Pancreas (tissue), 10 donors: ENCODE results near the gene RHOXF2. TPM values are rescaled to one million over a fixed set of nuclear protein-coding genes. Genes with fewer than 3 reads are reported as not detected.
A peak's percentile ranks its signal among the peaks of the same experiment; 100 is the strongest.

ENCODE experiments used
- ATAC-seq, 4 donors: fragments of 200-7000 bp; cut with Tn5 transposase; one replicate each; pipeline versions ENCODE4 v1.8.0 to v1.9.1; 2020; ENCODE audit warnings: mild to moderate bottlenecking in 4 of 4, moderate library complexity in 4 of 4
- DNase-seq, 6 donors: peaks; one replicate each; pipeline ENCODE4 v3.0.0-alpha.2; 2020
- FAIRE-seq: peaks from 2 replicates; lab custom pipeline; 2012; peaks lifted over from hg19 to GRCh38; lab: Jason Lieb, UNC
- H3K27ac ChIP-seq, 4 donors: fragments of 200-600 bp; sonication (generic); 1 replicate in 3 of 4; 2 replicates in 1 of 4; pipeline versions ENCODE4 v1.5.0 to v1.8.0; 2020
- H3K27me3 ChIP-seq, 4 donors: fragments of 200-600 bp; one replicate each; pipeline ENCODE4 v1.8.0; 2021
- H3K36me3 ChIP-seq, 3 donors: fragments of 200-600 bp; sonication (generic) in 1 of 3; one replicate each; pipeline versions ENCODE4 v1.5.0 to v1.8.0; 2020 to 2021
- H3K4me1 ChIP-seq, 3 donors: fragments of 200-600 bp; one replicate each; pipeline ENCODE4 v1.8.0; 2021
- H3K4me3 ChIP-seq, 4 donors: fragments of 200-600 bp; sonication (generic) in 2 of 4; one replicate each; pipeline versions ENCODE4 v1.5.0 to v1.8.0; 2020 to 2021
- H3K9me3 ChIP-seq, 4 donors: fragments of 200-600 bp; one replicate each; pipeline ENCODE4 v1.8.0; 2021
- CTCF ChIP-seq, 4 donors: fragments of 200-600 bp; sonication (generic) in 3 of 4; IDR thresholded peaks; one replicate each; pipeline versions ENCODE4 v1.5.0 to v1.8.0; 2021; ENCODE audit warnings: antibody characterized with exemption in 4 of 4
- WGBS, 2 donors: extraction: QIAGEN DNeasy Blood & Tissue Kit; methylation state at CpG; one replicate each; pipeline ENCODE4 v1.1.7; 2013; 5-methylcytosine and 5-hydroxymethylcytosine counted together
- intact Hi-C, 3 donors: fragments of 100-400 bp; cut with DNase I; formaldehyde crosslinking; loops; one replicate each; pipeline versions ENCODE4 v1.11.1 to v1.14.2; 2022
- polyA plus RNA-seq, 2 donors: library from polyadenylated mRNA; stranded (reverse); fragments of 200-250 nt; gene quantifications; one replicate each; pipeline ENCODE4 v1.2.3, GENCODE V29; 2013
- total RNA-seq, 6 donors: library from RNA; stranded (reverse); fragmentation: NEBNext Ultra II Directional in 4 of 6; extraction: Animal tissue kit (Norgen Biotek cat#: 25700) in 4 of 6; gene quantifications; one replicate each; pipeline versions ENCODE4 v1.2.1 to v1.2.4, GENCODE V29; 2021 to 2023
- donor health status: healthy with polysubstance abuse.
- donor health status: DM: no; HTN: no; CAD: no; lungs with moderate emphysema.
- donor health status: DM: no; HTN: no; CAD: no.
- donor health status: control.
- donor health status: control.
- donor health status: Bipolar disorder and iron deficiency.
- donor health status: DM: yes; HTN: yes; CAD: no.
- donor health status: DM: no; HTN: no; CAD: no.
- donor health status: DM: no; HTN: no; CAD: no.
- donor health status: DM: yes; HTN: yes; CAD: no.

RHOXF2 gene
- total and polyA plus RNA-seq, 8 donors = 0.19 TPM; not detected in 7

GRCh38 chrX:120207009-120207605 lies 48.7 kb downstream of the RHOXF2 start:
- intact Hi-C loops = no loop called here
- H3K36me3 ChIP-seq = no peaks in the 10 kb centered on the region
- WGBS, 2 donors = 74 to 90% methylated on average over 8 of the region's 8 CpGs
- no peak overlapping the region for H3K4me3 ChIP-seq
- H3K9me3 ChIP-seq = no peaks in the 10 kb centered on the region
- no peaks in the 10 kb centered on the region for H3K27me3 ChIP-seq
- H3K27ac ChIP-seq = no peak overlapping the region
- no peak for FAIRE-seq
- H3K4me1 ChIP-seq = no peaks in the 10 kb centered on the region
- DNase-seq = no peak
- ATAC-seq = no peak
- no peak for TF ChIP-seq CTCF (IDR thresholded peaks at IDR 0.05)

- ATAC-seq (peak; percentile 40 to 85 (median 84)), DNase-seq (peak in 4 of 6 donors; percentile 11 to 65 (median 42)), FAIRE-seq (peak; percentile 79)
- TF ChIP-seq CTCF (IDR thresholded peaks at IDR 0.05) = peak; percentile 65 to 79 (median 74)
- Histone ChIP-seq H3K36me3 (no peaks in the 10 kb centered on the region), H3K9me3 (no peaks in the 10 kb centered on the region), H3K4me1 (no peaks in the 10 kb centered on the region), H3K27me3 (peaks cover 0 to 9% (median 0%) of the 10 kb centered on the region in 4 donors), H3K27ac (no peak overlapping the region), H3K4me3 (no peak overlapping the region)
- intact Hi-C loops = loop anchor here in 2 of 3 donors (10.0 kb wide), 2 partner anchors 109 to 119 kb away; no protein-coding TSS in a partner anchor
- 18 to 24% methylated on average over 8 of the region's 8 CpGs for WGBS, 2 donors
These were observed 55.2 kb downstream of the RHOXF2 start for GRCh38 chrX:120213438-120214265.

Other genes with a start within 250 kb of the RHOXF2 start
- 1 to 10 TPM; 2.0 to 4.0 (median 3.3) TPM for gene NKAP, start 214.9 kb upstream of the RHOXF2 start, total RNA-seq
- gene NKAP, start 214.9 kb upstream of the RHOXF2 start, polyA plus RNA-seq = 1 to 10 TPM; 2.5 to 5.5 TPM
- gene RHOXF2B, start 80.9 kb upstream of the RHOXF2 start, total RNA-seq = not detected
- gene RHOXF2B, start 80.9 kb upstream of the RHOXF2 start, polyA plus RNA-seq = not detected
- gene RHOXF1, start 42.7 kb upstream of the RHOXF2 start, total RNA-seq = under 1 TPM in 1 of 6 donors, not detected in 5; 0.28 TPM
- 1 to 10 TPM in 1 of 2 donors, under 1 TPM in 1; 0.61 to 1.0 TPM for gene RHOXF1, start 42.7 kb upstream of the RHOXF2 start, polyA plus RNA-seq
- gene ZBTB33, start 92.2 kb downstream of the RHOXF2 start, total RNA-seq = 10 to 100 TPM in 1 of 6 donors, 1 to 10 TPM in 5; 5.1 to 12.0 (median 6.9) TPM
- 1 to 10 TPM; 1.7 to 4.6 TPM for gene ZBTB33, start 92.2 kb downstream of the RHOXF2 start, polyA plus RNA-seq
- gene TMEM255A, start 152.8 kb downstream of the RHOXF2 start, total RNA-seq = 1 to 10 TPM in 1 of 6 donors, under 1 TPM in 5; 0.05 to 1.2 (median 0.32) TPM
- gene TMEM255A, start 152.8 kb downstream of the RHOXF2 start, polyA plus RNA-seq = 1 to 10 TPM in 1 of 2 donors, under 1 TPM in 1; 0.23 to 1.0 TPM
- gene ATP1B4, start 203.5 kb downstream of the RHOXF2 start, total RNA-seq = not detected
- not detected for gene ATP1B4, start 203.5 kb downstream of the RHOXF2 start, polyA plus RNA-seq